ENCODE results near the gene SLC24A5.

SLC24A5 gene

DNA sequence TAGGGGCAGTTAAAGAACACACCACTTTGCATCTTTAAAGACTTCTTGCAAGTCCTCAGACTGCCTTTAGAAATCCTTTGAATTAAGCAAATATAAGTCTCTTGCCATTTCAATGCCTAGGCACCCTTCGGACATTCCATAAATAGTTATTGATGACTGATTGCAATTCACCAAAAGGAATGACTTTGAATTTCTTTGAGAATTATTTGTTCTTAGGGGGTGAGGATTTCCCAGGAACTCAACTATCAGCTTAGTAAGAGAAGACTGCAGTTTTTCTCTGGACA is 57.8 kb downstream of the SLC24A5 start:
- no peak overlapping the region for H3K27ac ChIP-seq (replicated peaks)
- H3K4me3 ChIP-seq (replicated peaks; ENCODE audit: insufficient read depth, low read length) = no peak overlapping the region
- TF ChIP-seq, protein P1, sequence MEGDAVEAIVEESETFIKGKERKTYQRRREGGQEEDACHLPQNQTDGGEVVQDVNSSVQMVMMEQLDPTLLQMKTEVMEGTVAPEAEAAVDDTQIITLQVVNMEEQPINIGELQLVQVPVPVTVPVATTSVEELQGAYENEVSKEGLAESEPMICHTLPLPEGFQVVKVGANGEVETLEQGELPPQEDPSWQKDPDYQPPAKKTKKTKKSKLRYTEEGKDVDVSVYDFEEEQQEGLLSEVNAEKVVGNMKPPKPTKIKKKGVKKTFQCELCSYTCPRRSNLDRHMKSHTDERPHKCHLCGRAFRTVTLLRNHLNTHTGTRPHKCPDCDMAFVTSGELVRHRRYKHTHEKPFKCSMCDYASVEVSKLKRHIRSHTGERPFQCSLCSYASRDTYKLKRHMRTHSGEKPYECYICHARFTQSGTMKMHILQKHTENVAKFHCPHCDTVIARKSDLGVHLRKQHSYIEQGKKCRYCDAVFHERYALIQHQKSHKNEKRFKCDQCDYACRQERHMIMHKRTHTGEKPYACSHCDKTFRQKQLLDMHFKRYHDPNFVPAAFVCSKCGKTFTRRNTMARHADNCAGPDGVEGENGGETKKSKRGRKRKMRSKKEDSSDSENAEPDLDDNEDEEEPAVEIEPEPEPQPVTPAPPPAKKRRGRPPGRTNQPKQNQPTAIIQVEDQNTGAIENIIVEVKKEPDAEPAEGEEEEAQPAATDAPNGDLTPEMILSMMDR (IDR thresholded peaks at IDR 0.05; ENCODE audit: insufficient read depth, low read length) = no peak
- TF ChIP-seq POLR2AphosphoS5 (IDR thresholded peaks at IDR 0.05; ENCODE audit: low read depth) (no peak), SPI1 (IDR thresholded peaks at IDR 0.05; ENCODE audit: borderline replicate concordance, low read depth) (no peak), GABPA (IDR thresholded peaks at IDR 0.05; ENCODE audit: low read depth) (no peak)
- TF ChIP-seq, protein P2, sequence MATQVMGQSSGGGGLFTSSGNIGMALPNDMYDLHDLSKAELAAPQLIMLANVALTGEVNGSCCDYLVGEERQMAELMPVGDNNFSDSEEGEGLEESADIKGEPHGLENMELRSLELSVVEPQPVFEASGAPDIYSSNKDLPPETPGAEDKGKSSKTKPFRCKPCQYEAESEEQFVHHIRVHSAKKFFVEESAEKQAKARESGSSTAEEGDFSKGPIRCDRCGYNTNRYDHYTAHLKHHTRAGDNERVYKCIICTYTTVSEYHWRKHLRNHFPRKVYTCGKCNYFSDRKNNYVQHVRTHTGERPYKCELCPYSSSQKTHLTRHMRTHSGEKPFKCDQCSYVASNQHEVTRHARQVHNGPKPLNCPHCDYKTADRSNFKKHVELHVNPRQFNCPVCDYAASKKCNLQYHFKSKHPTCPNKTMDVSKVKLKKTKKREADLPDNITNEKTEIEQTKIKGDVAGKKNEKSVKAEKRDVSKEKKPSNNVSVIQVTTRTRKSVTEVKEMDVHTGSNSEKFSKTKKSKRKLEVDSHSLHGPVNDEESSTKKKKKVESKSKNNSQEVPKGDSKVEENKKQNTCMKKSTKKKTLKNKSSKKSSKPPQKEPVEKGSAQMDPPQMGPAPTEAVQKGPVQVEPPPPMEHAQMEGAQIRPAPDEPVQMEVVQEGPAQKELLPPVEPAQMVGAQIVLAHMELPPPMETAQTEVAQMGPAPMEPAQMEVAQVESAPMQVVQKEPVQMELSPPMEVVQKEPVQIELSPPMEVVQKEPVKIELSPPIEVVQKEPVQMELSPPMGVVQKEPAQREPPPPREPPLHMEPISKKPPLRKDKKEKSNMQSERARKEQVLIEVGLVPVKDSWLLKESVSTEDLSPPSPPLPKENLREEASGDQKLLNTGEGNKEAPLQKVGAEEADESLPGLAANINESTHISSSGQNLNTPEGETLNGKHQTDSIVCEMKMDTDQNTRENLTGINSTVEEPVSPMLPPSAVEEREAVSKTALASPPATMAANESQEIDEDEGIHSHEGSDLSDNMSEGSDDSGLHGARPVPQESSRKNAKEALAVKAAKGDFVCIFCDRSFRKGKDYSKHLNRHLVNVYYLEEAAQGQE (IDR thresholded peaks at IDR 0.05; ENCODE audit: insufficient replicate concordance, low read depth) = no peak
- DNase-seq (ENCODE audit: low read depth in 1 of 2, low spot score in 1 of 2) = no peak
- peaks cover 26% of the 10 kb centered on the region for H3K27me3 ChIP-seq (ENCODE audit: insufficient read depth, poor library complexity, severe bottlenecking)

GRCh38 chr15:48182749-48183148 is 62.0 kb downstream of the SLC24A5 start:
- Histone ChIP-seq H3K4me3 (replicated peaks; ENCODE audit: insufficient read depth, low read length) (no peak overlapping the region), H3K27me3 (ENCODE audit: insufficient read depth, poor library complexity, severe bottlenecking) (peaks cover 4% of the 10 kb centered on the region), H3K27ac (replicated peaks) (no peak overlapping the region)
- no peak for TF ChIP-seq SPI1 (IDR thresholded peaks at IDR 0.05; ENCODE audit: borderline replicate concordance, low read depth)
- no peak for DNase-seq (ENCODE audit: low read depth in 1 of 2, low spot score in 1 of 2)

DNA sequence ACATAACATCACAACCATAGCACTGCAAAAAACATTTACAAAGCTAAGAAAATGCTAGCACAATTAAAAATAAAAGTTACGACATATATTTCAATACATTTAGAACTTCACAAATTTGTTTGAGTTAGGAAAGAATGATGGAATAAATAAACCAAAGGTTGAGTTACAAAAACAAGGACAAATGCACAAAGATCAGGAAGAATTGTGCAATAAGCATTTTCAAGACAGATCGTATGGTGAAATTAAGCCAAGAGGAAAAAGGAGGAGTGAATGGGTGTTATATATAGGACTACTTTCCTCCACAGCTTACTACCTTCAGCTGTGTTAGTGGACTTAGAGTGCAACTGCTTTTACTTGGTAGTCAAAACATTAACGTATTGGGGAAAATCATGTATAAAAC is 64.7 kb downstream of the SLC24A5 start:
- no peak overlapping the region for H3K27ac ChIP-seq (replicated peaks)
- DNase-seq (ENCODE audit: low read depth in 1 of 2, low spot score in 1 of 2) = no peak

DNA sequence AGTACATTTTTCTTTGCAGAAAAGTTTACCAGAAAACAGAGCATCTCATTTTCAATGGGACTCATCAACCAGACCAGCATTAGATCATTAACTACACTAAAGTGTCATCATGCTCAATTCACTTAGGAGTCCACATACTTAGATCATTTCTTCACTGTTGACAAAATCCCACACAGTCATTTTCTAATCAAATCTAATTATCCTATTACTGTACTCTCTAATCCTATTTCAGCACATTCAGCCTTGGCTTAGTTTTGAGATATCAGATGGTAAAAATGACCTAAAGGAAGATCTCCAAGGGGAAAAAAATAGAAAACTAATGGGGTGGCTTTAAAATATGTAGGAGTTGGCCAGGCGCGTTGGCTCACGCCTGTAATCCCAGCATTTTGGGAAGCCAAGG is 65.5 kb downstream of the SLC24A5 start:
- Histone ChIP-seq H3K27ac (replicated peaks) (no peak overlapping the region), H3K27me3 (ENCODE audit: insufficient read depth, poor library complexity, severe bottlenecking) (peaks cover 3% of the 10 kb centered on the region), H3K4me3 (replicated peaks; ENCODE audit: insufficient read depth, low read length) (no peak overlapping the region)
- no peak for DNase-seq (ENCODE audit: low read depth in 1 of 2, low spot score in 1 of 2)
- TF ChIP-seq GABPA (IDR thresholded peaks at IDR 0.05; ENCODE audit: low read depth) = no peak
- TF ChIP-seq, protein P2 (IDR thresholded peaks at IDR 0.05; ENCODE audit: insufficient replicate concordance, low read depth) = no peak
- TF ChIP-seq SPI1 (IDR thresholded peaks at IDR 0.05; ENCODE audit: borderline replicate concordance, low read depth) = no peak
- TF ChIP-seq POLR2AphosphoS5 (IDR thresholded peaks at IDR 0.05; ENCODE audit: low read depth) = no peak
- TF ChIP-seq, protein P1 (IDR thresholded peaks at IDR 0.05; ENCODE audit: insufficient read depth, low read length) = no peak

More for the DNA sequence above, 64.7 kb downstream of the SLC24A5 start:
- Histone ChIP-seq H3K27me3 (ENCODE audit: insufficient read depth, poor library complexity, severe bottlenecking) (peaks cover 4% of the 10 kb centered on the region), H3K4me3 (replicated peaks; ENCODE audit: insufficient read depth, low read length) (no peak overlapping the region)
- TF ChIP-seq SPI1 (IDR thresholded peaks at IDR 0.05; ENCODE audit: borderline replicate concordance, low read depth) = no peak
- TF ChIP-seq, protein P1 (IDR thresholded peaks at IDR 0.05; ENCODE audit: insufficient read depth, low read length) = no peak
- TF ChIP-seq GABPA (IDR thresholded peaks at IDR 0.05; ENCODE audit: low read depth) = no peak
- TF ChIP-seq, protein P2 (IDR thresholded peaks at IDR 0.05; ENCODE audit: insufficient replicate concordance, low read depth) = no peak

Measured in HL-60 (cell line).